K562 (cell line): ENCODE data around the gene ABCE1. TPM values are rescaled to one million over a fixed set of nuclear protein-coding genes. Genes with fewer than 3 reads are reported as not detected.

Experiments used
- ARID2 ChIP-seq: fragments of 450-650 bp; IDR thresholded peaks from 2 replicates; pipeline ENCODE4 v1.6.1; 2017; ENCODE audit warnings: antibody characterized with exemption, mild to moderate bottlenecking
- DLX4 ChIP-seq: fragments of 250-450 bp; sonication (Bioruptor Pico); IDR thresholded peaks from 2 replicates; pipeline ENCODE4 v1.6.1; 2021; ENCODE audit warnings: mild to moderate bottlenecking
- FOXM1 ChIP-seq, 2 experiments: fragments of 450-650 bp in 1 of 2; sonication (generic) in 1 of 2; formaldehyde crosslinking in 1 of 2; IDR thresholded peaks; 2 replicates each; pipeline versions ENCODE4 v1.6.1 to v1.9.0; 2017 to 2022; ENCODE audit warnings: low read depth in 2 of 2, mild to moderate bottlenecking in 2 of 2, missing genetic modification reagents in 1 of 2, moderate library complexity in 1 of 2
- FUS ChIP-seq: fragments of 200-400 bp; formaldehyde crosslinking; optimal IDR thresholded peaks from 2 replicates; pipeline ENCODE3; 2017; ENCODE audit warnings: low read depth, low read length
- HSF4 ChIP-seq: fragments of 250-450 bp; sonication (Bioruptor Pico); IDR thresholded peaks from 2 replicates; pipeline ENCODE4 v2.1.2; 2022; ENCODE audit warnings: mild to moderate bottlenecking, moderate library complexity, borderline replicate concordance
- MAFG ChIP-seq: fragments of 450-650 bp; conservative IDR thresholded peaks from 2 replicates; pipeline ENCODE4 v1.6.1; 2016; ENCODE audit warnings: missing genetic modification characterization, missing compliant biosample characterization
- MXI1 ChIP-seq: IDR thresholded peaks from 2 replicates; pipeline ENCODE4 v1.6.1; 2011; ENCODE audit warnings: low read depth, mild to moderate bottlenecking, improper control_type of control experiment, low read length
- NCOA2 ChIP-seq, 2 experiments: fragments of 450-650 bp; IDR thresholded peaks; 2 replicates each; pipeline ENCODE4 v1.6.1; 2018; ENCODE audit warnings: mild to moderate bottlenecking in 2 of 2, moderate library complexity in 1 of 2; ENCODE audit not compliant: partially characterized antibody in 2 of 2
- NCOA4 ChIP-seq: fragments of 450-650 bp; IDR thresholded peaks from 2 replicates; pipeline ENCODE4 v1.6.1; 2018; ENCODE audit warnings: mild to moderate bottlenecking; ENCODE audit not compliant: partially characterized antibody
- NFE2 ChIP-seq: IDR thresholded peaks from 2 replicates; pipeline ENCODE4 v1.6.1; 2014; ENCODE audit warnings: antibody characterized with exemption, low read depth
- PHB ChIP-seq: fragments of 250-450 bp; sonication (Bioruptor Pico); IDR thresholded peaks from 2 replicates; pipeline ENCODE4 v1.5.0; 2021
- POLR3G ChIP-seq: IDR thresholded peaks from 2 replicates; pipeline ENCODE4 v1.6.1; 2011; ENCODE audit not compliant: insufficient read length, insufficient replicate concordance; ENCODE audit errors: extremely low read depth
- PRMT5 ChIP-seq: sonication (generic); formaldehyde crosslinking; IDR thresholded peaks from 2 replicates; pipeline ENCODE4 v1.5.0; 2020; ENCODE audit warnings: missing genetic modification reagents
- RB1 ChIP-seq: fragments of 450-650 bp; IDR thresholded peaks from 2 replicates; pipeline ENCODE4 v1.6.1; 2017; ENCODE audit warnings: low read depth, mild to moderate bottlenecking
- RNF2 ChIP-seq: sonication (generic); IDR thresholded peaks from 2 replicates; pipeline ENCODE4 v1.6.1; 2016
- SMARCA4 ChIP-seq: fragments of 450-650 bp; IDR thresholded peaks from 2 replicates; pipeline ENCODE4 v1.6.1; 2016
- ZKSCAN1 ChIP-seq: fragments of 150-350 bp; IDR thresholded peaks from 2 replicates; pipeline ENCODE4 v1.6.1; 2016; ENCODE audit warnings: low read depth, low read length
- ZMIZ1 ChIP-seq, 2 experiments: fragments of 150-350 bp in 1 of 2; IDR thresholded peaks; 2 replicates each; pipeline ENCODE4 v1.6.1; 2012 to 2016; ENCODE audit warnings: low read depth in 2 of 2, low read length in 2 of 2, mild to moderate bottlenecking in 1 of 2, moderate library complexity in 1 of 2
- ZNF212 ChIP-seq: fragments of 450-650 bp; formaldehyde crosslinking; IDR thresholded peaks from 2 replicates; pipeline ENCODE4 v1.4.0; 2020; ENCODE audit warnings: mild to moderate bottlenecking
- ZNF253 ChIP-seq: fragments of 250-450 bp; sonication (Bioruptor Pico); conservative IDR thresholded peaks from 2 replicates; pipeline ENCODE4 v1.6.1; 2021; ENCODE audit warnings: mild to moderate bottlenecking
- ZZZ3 ChIP-seq: fragments of 450-650 bp; IDR thresholded peaks from 2 replicates; pipeline ENCODE4 v1.6.1; 2016; ENCODE audit warnings: antibody characterized with exemption, mild to moderate bottlenecking, moderate library complexity
- polyA plus RNA-seq, 8 experiments: library from polyadenylated mRNA; depleted of rRNA in 4 of 8; stranded (reverse) in 5 of 8; unstranded in 3 of 8; fragments of >200 nt; fragmentation: Nextera tagmentation in 2 of 8; fragmentation: Illumina TruSeq in 1 of 8; extraction: Ambion mirVana in 2 of 8; extraction: Trizol in 1 of 8; gene quantifications; 2 replicates each; pipeline versions ENCODE4 v1.2.1 to v1.2.3, GENCODE V29; 2011 to 2014; ENCODE audit warnings: inconsistent platforms in 1 of 8, missing spikeins in 1 of 8
- total RNA-seq, 7 experiments: library from RNA; depleted of rRNA in 6 of 7; stranded (reverse); fragments of >200 nt in 6 of 7; fragmentation: Illumina TruSeq in 2 of 7; extraction: Trizol in 2 of 7; gene quantifications; 2 replicates each; pipeline versions ENCODE4 v1.2.1 to v1.2.3, GENCODE V29; 2011 to 2021; ENCODE audit warnings: low replicate concordance in 1 of 7
- TF ChIP-seq, protein P1 (sequence below): fragments of 250-450 bp; sonication (Bioruptor Pico); IDR thresholded peaks from 2 replicates; pipeline ENCODE4 v1.8.0; 2021; ENCODE audit warnings: borderline replicate concordance, mild to moderate bottlenecking, moderate library complexity; ENCODE audit not compliant: poor library complexity, severe bottlenecking
- TF ChIP-seq, protein P2 (sequence below), 2 experiments: fragments of 450-650 bp; conservative IDR thresholded peaks; 2 replicates each; pipeline ENCODE4 v1.6.1; 2017; ENCODE audit warnings: mild to moderate bottlenecking in 2 of 2, moderate library complexity in 2 of 2
- TF ChIP-seq, protein P3 (sequence below): fragments of 450-650 bp; formaldehyde crosslinking; IDR thresholded peaks from 2 replicates; pipeline ENCODE4 v1.4.0; 2020; ENCODE audit warnings: mild to moderate bottlenecking, moderate library complexity

The ABCE1 gene
- total and polyA plus RNA-seq, 9 of the 15 experiments (the other 6 are each of a cell fraction or from before 2014, with no cell fraction given): 134 to 256 (median 169) TPM

- TF ChIP-seq SMARCA4 (no peak), HSF4 (CRISPR knock-in tag) (no peak), NFE2 (0 out of 2 replicates have a peak, but pooled peaks have one; percentile 7), FOXM1 (IDR thresholded peaks at IDR 0.05; ENCODE audit: low read depth) (no peak; the same call in 1 of the 2 replicates), FOXM1 (CRISPR knock-in tag; IDR thresholded peaks at IDR 0.05; ENCODE audit: low read depth) (no peak), ZKSCAN1 (no peak), POLR3G (no peak), ZMIZ1 (IDR thresholded peaks at IDR 0.05; ENCODE audit: low read depth in 2 of 2, low read length in 2 of 2) (no peak), DLX4 (CRISPR knock-in tag) (no peak), RNF2 (peak; percentile 26; the same call in 1 of the 2 replicates), MAFG (tag) (peak; percentile 40), ZNF253 (no peak), ARID2 (no peak), NCOA2 (IDR thresholded peaks at IDR 0.05; ENCODE audit: partially characterized antibody in 2 of 2) (no peak), FUS (no peak), MXI1 (peak; percentile 20; the same call in 1 of the 2 replicates), PRMT5 (CRISPR knock-in tag) (no peak), ZZZ3 (no peak), NCOA4 (no peak), ZNF212 (CRISPR knock-in tag) (no peak), RB1 (no peak), PHB (CRISPR knock-in tag) (no peak)
- TF ChIP-seq, protein P1, sequence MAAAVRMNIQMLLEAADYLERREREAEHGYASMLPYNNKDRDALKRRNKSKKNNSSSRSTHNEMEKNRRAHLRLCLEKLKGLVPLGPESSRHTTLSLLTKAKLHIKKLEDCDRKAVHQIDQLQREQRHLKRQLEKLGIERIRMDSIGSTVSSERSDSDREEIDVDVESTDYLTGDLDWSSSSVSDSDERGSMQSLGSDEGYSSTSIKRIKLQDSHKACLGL (CRISPR knock-in tag): no peak
- TF ChIP-seq, protein P2, sequence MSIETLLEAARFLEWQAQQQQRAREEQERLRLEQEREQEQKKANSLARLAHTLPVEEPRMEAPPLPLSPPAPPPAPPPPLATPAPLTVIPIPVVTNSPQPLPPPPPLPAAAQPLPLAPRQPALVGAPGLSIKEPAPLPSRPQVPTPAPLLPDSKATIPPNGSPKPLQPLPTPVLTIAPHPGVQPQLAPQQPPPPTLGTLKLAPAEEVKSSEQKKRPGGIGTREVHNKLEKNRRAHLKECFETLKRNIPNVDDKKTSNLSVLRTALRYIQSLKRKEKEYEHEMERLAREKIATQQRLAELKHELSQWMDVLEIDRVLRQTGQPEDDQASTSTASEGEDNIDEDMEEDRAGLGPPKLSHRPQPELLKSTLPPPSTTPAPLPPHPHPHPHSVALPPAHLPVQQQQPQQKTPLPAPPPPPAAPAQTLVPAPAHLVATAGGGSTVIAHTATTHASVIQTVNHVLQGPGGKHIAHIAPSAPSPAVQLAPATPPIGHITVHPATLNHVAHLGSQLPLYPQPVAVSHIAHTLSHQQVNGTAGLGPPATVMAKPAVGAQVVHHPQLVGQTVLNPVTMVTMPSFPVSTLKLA (conservative IDR thresholded peaks at IDR 0.05): 0 out of 4 replicates have a peak, but pooled peaks of 1 of the 2 experiments have one; percentile 37
- TF ChIP-seq, protein P3, sequence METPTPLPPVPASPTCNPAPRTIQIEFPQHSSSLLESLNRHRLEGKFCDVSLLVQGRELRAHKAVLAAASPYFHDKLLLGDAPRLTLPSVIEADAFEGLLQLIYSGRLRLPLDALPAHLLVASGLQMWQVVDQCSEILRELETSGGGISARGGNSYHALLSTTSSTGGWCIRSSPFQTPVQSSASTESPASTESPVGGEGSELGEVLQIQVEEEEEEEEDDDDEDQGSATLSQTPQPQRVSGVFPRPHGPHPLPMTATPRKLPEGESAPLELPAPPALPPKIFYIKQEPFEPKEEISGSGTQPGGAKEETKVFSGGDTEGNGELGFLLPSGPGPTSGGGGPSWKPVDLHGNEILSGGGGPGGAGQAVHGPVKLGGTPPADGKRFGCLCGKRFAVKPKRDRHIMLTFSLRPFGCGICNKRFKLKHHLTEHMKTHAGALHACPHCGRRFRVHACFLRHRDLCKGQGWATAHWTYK: no peak
These were observed 545 bp downstream of the ABCE1 start (continued) for GRCh38 chr4:145098675-145099037.
